WI38 (cell line): ENCODE data around the gene AHRR.

Experiments
- H3K4me3 ChIP-seq: 2 replicates; pipeline ENCODE4 v1.5.1; 2011; ENCODE audit warnings: low read depth, mild to moderate bottlenecking, control low read depth, low read length
- CTCF ChIP-seq: IDR thresholded peaks from 2 replicates; pipeline ENCODE4 v1.5.1; 2012; ENCODE audit warnings: low read depth, mild to moderate bottlenecking, control low read depth, low read length

Gene AHRR

GRCh38 chr5:426392-426976, 105.0 kb downstream of the AHRR start:
- no peak overlapping the region for H3K4me3 ChIP-seq
- TF ChIP-seq CTCF = no peak

- no peak overlapping the region for H3K4me3 ChIP-seq
- no peak for TF ChIP-seq CTCF
These were observed 106.0 kb downstream of the AHRR start for GRCh38 chr5:427415-428087.

GRCh38 chr5:428219-428618, 106.7 kb downstream of the AHRR start:
- no peak overlapping the region for H3K4me3 ChIP-seq
- no peak for TF ChIP-seq CTCF

- TF ChIP-seq CTCF = no peak
- H3K4me3 ChIP-seq = no peak overlapping the region
These were observed 107.4 kb downstream of the AHRR start for GRCh38 chr5:428754-429452.

- no peak overlapping the region for H3K4me3 ChIP-seq
- no peak for TF ChIP-seq CTCF
These were observed 108.1 kb downstream of the AHRR start for GRCh38 chr5:429453-430188.

GRCh38 chr5:430214-430925, 108.9 kb downstream of the AHRR start:
- no peak overlapping the region for H3K4me3 ChIP-seq
- no peak for TF ChIP-seq CTCF
